G401.6 (cell line): ENCODE results near the gene TOMT.

Source experiments
- FAIRE-seq: peaks from 2 replicates; lab custom pipeline; 2012; peaks lifted over from hg19 to GRCh38; lab: Jason Lieb, UNC

Gene TOMT

GRCh38 chr11:72088076-72088808 lies 17.5 kb upstream of the TOMT start:
- FAIRE-seq: no peak

- FAIRE-seq: peak; percentile 21
Observed at GRCh38 chr11:72091292-72091691, 14.4 kb upstream of the TOMT start.

- no peak for FAIRE-seq
Observed at GRCh38 chr11:72098741-72099140, 7.0 kb upstream of the TOMT start.

- FAIRE-seq: no peak
Observed at GRCh38 chr11:72100009-72100408, 5.7 kb upstream of the TOMT start.

- no peak for FAIRE-seq
Observed at GRCh38 chr11:72100462-72100861, 5.3 kb upstream of the TOMT start.

GRCh38 chr11:72102162-72102561 lies 3.6 kb upstream of the TOMT start:
- no peak for FAIRE-seq

GRCh38 chr11:72102631-72102945 lies 3.1 kb upstream of the TOMT start:
- no peak for FAIRE-seq

GRCh38 chr11:72102946-72103753 lies 2.6 kb upstream of the TOMT start, which contains the start of gene LAMTOR1:
Gene LAMTOR1, minus strand, starts transcription at chr11:72103297. Its CDS starts 73 bp downstream, at chr11:72103224.
- peak; percentile 91 for FAIRE-seq

- no peak for FAIRE-seq
Observed at GRCh38 chr11:72103754-72104167, 2.0 kb upstream of the TOMT start.

- no peak for FAIRE-seq
Observed at GRCh38 chr11:72111300-72112142, 5.8 kb downstream of the TOMT start.

GRCh38 chr11:72112143-72112977 lies 6.6 kb downstream of the TOMT start, which contains the start of gene ANAPC15:
Gene ANAPC15, minus strand, starts transcription at chr11:72112695. Its CDS starts 1,419 bp downstream, at chr11:72111276.
- peak; percentile 99 for FAIRE-seq

- no peak for FAIRE-seq
Observed at GRCh38 chr11:72112978-72113808, 7.5 kb downstream of the TOMT start.

GRCh38 chr11:72114570-72114969 lies 8.8 kb downstream of the TOMT start:
- no peak for FAIRE-seq

- no peak for FAIRE-seq
Observed at GRCh38 chr11:72116019-72116755, 10.5 kb downstream of the TOMT start.

GRCh38 chr11:72119198-72119597 lies 13.5 kb downstream of the TOMT start:
- FAIRE-seq: no peak

GRCh38 chr11:72120930-72121329 lies 15.2 kb downstream of the TOMT start:
- no peak for FAIRE-seq

- no peak for FAIRE-seq
Observed at GRCh38 chr11:72122607-72123006, 16.9 kb downstream of the TOMT start.

- FAIRE-seq: no peak
Observed at GRCh38 chr11:72123117-72123653, 17.5 kb downstream of the TOMT start.

GRCh38 chr11:72124046-72124445 lies 18.3 kb downstream of the TOMT start:
- FAIRE-seq: no peak

GRCh38 chr11:72125956-72126355 lies 20.2 kb downstream of the TOMT start:
- FAIRE-seq: no peak
